ENCODE data around the gene LRP1. TPM values are rescaled to one million over a fixed set of nuclear protein-coding genes. Genes with fewer than 3 reads are reported as not detected.

Gene LRP1
- total and polyA plus RNA-seq, 2 of the 13 experiments (the other 11 are each of a cell fraction or from before 2014, with no cell fraction given), result 14.7 to 30.8 TPM

GRCh38 chr12:57148469-57149244 is 20.4 kb downstream of the LRP1 start (continued):
- no peak for TF ChIP-seq ZNF704 (CRISPR knock-in tag; IDR thresholded peaks at IDR 0.05; ENCODE audit: borderline replicate concordance)
- TF ChIP-seq HHEX (CRISPR knock-in tag; IDR thresholded peaks at IDR 0.05), result no peak
- TF ChIP-seq RXRB (CRISPR knock-in tag; IDR thresholded peaks at IDR 0.05; ENCODE audit: borderline replicate concordance), result peak; percentile 71
- TF ChIP-seq HES4 (CRISPR knock-in tag; IDR thresholded peaks at IDR 0.05; ENCODE audit: borderline replicate concordance), result no peak; the same call in 1 of the 2 replicates
- peak; percentile 43; the same call in 1 of the 2 replicates for TF ChIP-seq NR2F2 (IDR thresholded peaks at IDR 0.05; ENCODE audit: borderline replicate concordance, low read depth)
- no peak for TF ChIP-seq SP2 (CRISPR knock-in tag; IDR thresholded peaks at IDR 0.05)
- TF ChIP-seq ZNF484 (CRISPR knock-in tag; IDR thresholded peaks at IDR 0.05; ENCODE audit: borderline replicate concordance, low read depth), result no peak
- TF ChIP-seq ZNF414 (CRISPR knock-in tag; IDR thresholded peaks at IDR 0.05), result no peak
- TF ChIP-seq MIER3 (CRISPR knock-in tag; IDR thresholded peaks at IDR 0.05; ENCODE audit: borderline replicate concordance), result 0 out of 2 replicates have a peak, but pooled peaks have one; percentile 52
- no peak for TF ChIP-seq SCMH1 (CRISPR knock-in tag; IDR thresholded peaks at IDR 0.05; ENCODE audit: borderline replicate concordance)
- TF ChIP-seq ZNF143 (CRISPR knock-in tag; IDR thresholded peaks at IDR 0.05), result 0 out of 2 replicates have a peak, but pooled peaks have one; percentile 12
- peak; percentile 28; the same call in 1 of the 2 replicates for TF ChIP-seq ZNF343 (CRISPR knock-in tag; IDR thresholded peaks at IDR 0.05)
- no peak; the same call in 1 of the 2 replicates for TF ChIP-seq FOXC1 (CRISPR knock-in tag; IDR thresholded peaks at IDR 0.05; ENCODE audit: borderline replicate concordance)
- TF ChIP-seq SMARCC2 (IDR thresholded peaks at IDR 0.05), result no peak
- no peak for TF ChIP-seq CENPX (CRISPR knock-in tag; IDR thresholded peaks at IDR 0.05)
- TF ChIP-seq ZNF274 (CRISPR knock-in tag; IDR thresholded peaks at IDR 0.05), result no peak
- TF ChIP-seq CCDC6 (CRISPR knock-in tag; IDR thresholded peaks at IDR 0.05), result no peak
- peak; percentile 18 for TF ChIP-seq ASH2L (IDR thresholded peaks at IDR 0.05; ENCODE audit: insufficient read length, low read depth, low read length)
- TF ChIP-seq ZNF598 (CRISPR knock-in tag; IDR thresholded peaks at IDR 0.05; ENCODE audit: borderline replicate concordance), result no peak
- TF ChIP-seq ISX (CRISPR knock-in tag; conservative IDR thresholded peaks at IDR 0.05), result no peak
- no peak for TF ChIP-seq ZNF770 (CRISPR knock-in tag; IDR thresholded peaks at IDR 0.05)
- no peak for TF ChIP-seq NFYC (CRISPR knock-in tag; IDR thresholded peaks at IDR 0.05)
- TF ChIP-seq POGZ (CRISPR knock-in tag; IDR thresholded peaks at IDR 0.05), result no peak
- no peak for TF ChIP-seq SPEN (CRISPR knock-in tag; IDR thresholded peaks at IDR 0.05; ENCODE audit: low read depth)
- peak; percentile 66; the same call in 1 of the 2 replicates for TF ChIP-seq SALL1 (CRISPR knock-in tag; IDR thresholded peaks at IDR 0.05)
- no peak for TF ChIP-seq KAT2B (IDR thresholded peaks at IDR 0.05; ENCODE audit: borderline replicate concordance, low read depth, low read length)
- TF ChIP-seq SAFB2 (CRISPR knock-in tag; IDR thresholded peaks at IDR 0.05; ENCODE audit: borderline replicate concordance, low read depth), result no peak
- TF ChIP-seq SKI (IDR thresholded peaks at IDR 0.05; ENCODE audit: partially characterized antibody), result no peak

Measured in HepG2 (cell line).